ENCODE data around the gene GINS2. TPM values are rescaled to one million over a fixed set of nuclear protein-coding genes. Genes with fewer than 3 reads are reported as not detected.

Gene GINS2
- total RNA-seq, 2 experiments from 2014 or later = 74.3 to 142 TPM

DNA sequence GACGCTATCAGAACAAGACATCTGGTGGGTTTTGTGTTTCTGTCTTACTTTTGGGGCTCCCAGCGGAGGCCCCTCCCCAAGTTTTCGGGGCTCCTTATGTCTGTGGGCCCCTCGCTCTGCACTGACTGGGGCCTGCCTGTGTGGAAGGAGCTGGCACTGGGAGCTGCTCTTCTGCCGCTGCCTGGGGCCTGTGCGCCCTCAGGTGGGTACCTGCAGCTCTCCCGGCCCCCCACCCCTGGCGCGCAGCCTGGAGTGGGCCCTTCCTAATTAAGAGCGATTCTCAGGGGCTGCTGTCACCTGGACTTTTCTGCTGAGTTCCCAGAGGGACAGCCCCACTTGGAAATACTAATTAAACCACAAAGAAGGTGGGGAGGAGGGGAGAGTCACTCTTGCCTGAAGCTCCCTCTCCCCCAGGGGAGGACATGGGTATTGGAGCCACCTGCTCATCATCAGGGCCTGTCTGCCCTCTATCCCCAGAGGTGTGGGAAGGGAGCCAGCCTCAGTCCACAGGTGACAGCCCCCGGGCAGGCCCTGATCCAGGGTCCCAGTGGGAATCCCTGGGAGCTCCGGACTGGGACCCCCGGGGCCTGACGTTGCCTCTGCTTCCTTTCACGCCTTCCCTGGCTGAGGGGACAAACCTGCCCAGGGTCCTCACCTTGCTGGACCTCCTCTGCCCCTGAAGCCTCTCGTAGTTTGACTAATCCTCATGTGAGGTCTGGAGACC is 39.2 kb downstream of the GINS2 start:
- Histone ChIP-seq H4K20me1 (ENCODE audit: insufficient read depth, low read length) (no peaks in the 10 kb centered on the region), H3K4me3 (ENCODE audit: low read depth, low read length, poor library complexity, severe bottlenecking) (no peak overlapping the region), H3K9me3 (ENCODE audit: low read length) (no peaks in the 10 kb centered on the region), H3K4me2 (ENCODE audit: low read length) (no peak overlapping the region), H2AFZ (ENCODE audit: low read length) (no peak overlapping the region), H3K27ac (ENCODE audit: low read depth, low read length, poor library complexity, severe bottlenecking) (no peak overlapping the region), H3K4me1 (ENCODE audit: insufficient read depth, low read length, poor library complexity, severe bottlenecking) (peaks cover 12% of the 10 kb centered on the region), H3K79me2 (ENCODE audit: insufficient read depth, low read depth, low read length) (no peaks in the 10 kb centered on the region), H3K36me3 (ENCODE audit: insufficient read depth, low read length) (peaks cover 52% of the 10 kb centered on the region), H3K9me2 (ENCODE audit: insufficient read depth, low read length) (no peaks in the 10 kb centered on the region)
- ChIA-PET POLR2A (no interaction called here), CTCF (ENCODE audit: unreplicated experiment) (no interaction called here)
- no peak for DNase-seq (ENCODE audit: low spot score)
- intact Hi-C loops (cut with micrococcal nuclease; ENCODE audit: unreplicated experiment) = no loop called here
- no TSS peak for BruUV-seq (replicated peaks)
- TF ChIP-seq, protein P1, sequence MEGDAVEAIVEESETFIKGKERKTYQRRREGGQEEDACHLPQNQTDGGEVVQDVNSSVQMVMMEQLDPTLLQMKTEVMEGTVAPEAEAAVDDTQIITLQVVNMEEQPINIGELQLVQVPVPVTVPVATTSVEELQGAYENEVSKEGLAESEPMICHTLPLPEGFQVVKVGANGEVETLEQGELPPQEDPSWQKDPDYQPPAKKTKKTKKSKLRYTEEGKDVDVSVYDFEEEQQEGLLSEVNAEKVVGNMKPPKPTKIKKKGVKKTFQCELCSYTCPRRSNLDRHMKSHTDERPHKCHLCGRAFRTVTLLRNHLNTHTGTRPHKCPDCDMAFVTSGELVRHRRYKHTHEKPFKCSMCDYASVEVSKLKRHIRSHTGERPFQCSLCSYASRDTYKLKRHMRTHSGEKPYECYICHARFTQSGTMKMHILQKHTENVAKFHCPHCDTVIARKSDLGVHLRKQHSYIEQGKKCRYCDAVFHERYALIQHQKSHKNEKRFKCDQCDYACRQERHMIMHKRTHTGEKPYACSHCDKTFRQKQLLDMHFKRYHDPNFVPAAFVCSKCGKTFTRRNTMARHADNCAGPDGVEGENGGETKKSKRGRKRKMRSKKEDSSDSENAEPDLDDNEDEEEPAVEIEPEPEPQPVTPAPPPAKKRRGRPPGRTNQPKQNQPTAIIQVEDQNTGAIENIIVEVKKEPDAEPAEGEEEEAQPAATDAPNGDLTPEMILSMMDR (conservative IDR thresholded peaks at IDR 0.05; ENCODE audit: low read length) = no peak
- no peak for TF ChIP-seq EZH2phosphoT487 (IDR thresholded peaks at IDR 0.05; ENCODE audit: borderline replicate concordance, low read depth, low read length)

GRCh38 chr16:85648805-85649204 is 39.9 kb downstream of the GINS2 start:
- H4K20me1 ChIP-seq (ENCODE audit: insufficient read depth, low read length) = no peaks in the 10 kb centered on the region
- POLR2A ChIA-PET = interaction anchor here (0.5 kb wide), 1 partner anchor 138 kb away, joined by 3 read pairs; no protein-coding TSS in a partner anchor
- H2AFZ ChIP-seq (ENCODE audit: low read length) = no peak overlapping the region
- H3K4me1 ChIP-seq (ENCODE audit: insufficient read depth, low read length, poor library complexity, severe bottlenecking) = peaks cover 12% of the 10 kb centered on the region
- H3K27ac ChIP-seq (ENCODE audit: low read depth, low read length, poor library complexity, severe bottlenecking) = no peak overlapping the region
- peaks cover 44% of the 10 kb centered on the region for H3K36me3 ChIP-seq (ENCODE audit: insufficient read depth, low read length)
- H3K9me3 ChIP-seq (ENCODE audit: low read length) = no peaks in the 10 kb centered on the region
- no TSS peak for BruUV-seq (replicated peaks)
- intact Hi-C loops (cut with micrococcal nuclease; ENCODE audit: unreplicated experiment) = no loop called here
- H3K4me3 ChIP-seq (ENCODE audit: low read depth, low read length, poor library complexity, severe bottlenecking) = no peak overlapping the region
- no peak for TF ChIP-seq EZH2phosphoT487 (IDR thresholded peaks at IDR 0.05; ENCODE audit: borderline replicate concordance, low read depth, low read length)
- TF ChIP-seq, protein P1 (conservative IDR thresholded peaks at IDR 0.05; ENCODE audit: low read length) = no peak
- no peak for DNase-seq (ENCODE audit: low spot score)
- H3K9me2 ChIP-seq (ENCODE audit: insufficient read depth, low read length) = no peaks in the 10 kb centered on the region
- H3K4me2 ChIP-seq (ENCODE audit: low read length) = no peak overlapping the region
- no peaks in the 10 kb centered on the region for H3K79me2 ChIP-seq (ENCODE audit: insufficient read depth, low read depth, low read length)
- CTCF ChIA-PET (ENCODE audit: unreplicated experiment) = no interaction called here

GRCh38 chr16:85648070-85648714 is 40.6 kb downstream of the GINS2 start:
- no peaks in the 10 kb centered on the region for H3K9me2 ChIP-seq (ENCODE audit: insufficient read depth, low read length)
- intact Hi-C loops (cut with micrococcal nuclease; ENCODE audit: unreplicated experiment) = no loop called here
- H4K20me1 ChIP-seq (ENCODE audit: insufficient read depth, low read length) = no peaks in the 10 kb centered on the region
- no peak overlapping the region for H2AFZ ChIP-seq (ENCODE audit: low read length)
- POLR2A ChIA-PET = interaction anchor here (0.5 kb wide), 1 partner anchor 137 kb away, joined by 3 read pairs; no protein-coding TSS in a partner anchor
- CTCF ChIA-PET (ENCODE audit: unreplicated experiment) = no interaction called here
- H3K9me3 ChIP-seq (ENCODE audit: low read length) = no peaks in the 10 kb centered on the region
- H3K4me1 ChIP-seq (ENCODE audit: insufficient read depth, low read length, poor library complexity, severe bottlenecking) = peaks cover 12% of the 10 kb centered on the region
- no peak overlapping the region for H3K27ac ChIP-seq (ENCODE audit: low read depth, low read length, poor library complexity, severe bottlenecking)
- no peak overlapping the region for H3K4me3 ChIP-seq (ENCODE audit: low read depth, low read length, poor library complexity, severe bottlenecking)
- peaks cover 38% of the 10 kb centered on the region for H3K36me3 ChIP-seq (ENCODE audit: insufficient read depth, low read length)
- no TSS peak for BruUV-seq (replicated peaks)
- H3K79me2 ChIP-seq (ENCODE audit: insufficient read depth, low read depth, low read length) = no peaks in the 10 kb centered on the region
- no peak for TF ChIP-seq EZH2phosphoT487 (IDR thresholded peaks at IDR 0.05; ENCODE audit: borderline replicate concordance, low read depth, low read length)
- TF ChIP-seq, protein P1 (conservative IDR thresholded peaks at IDR 0.05; ENCODE audit: low read length) = no peak
- H3K4me2 ChIP-seq (ENCODE audit: low read length) = no peak overlapping the region
- no peak for DNase-seq (ENCODE audit: low spot score)

Data from OCI-LY7 (cell line).